HG02852 (cell line): ENCODE results near the gene ATXN1.
"Not testable (repeated sequence)": the region's sequence is repeated elsewhere in the genome, so short reads cannot be mapped to it uniquely, and the experiment has no call there.

Experiments
- ATAC-seq: cut with Tn5 transposase; IDR thresholded peaks from one replicate; pipeline ENCODE4 v1.9.1; 2021; ENCODE audit warnings: mild to moderate bottlenecking, moderate library complexity; ENCODE audit not compliant: unreplicated experiment

Gene ATXN1

DNA sequence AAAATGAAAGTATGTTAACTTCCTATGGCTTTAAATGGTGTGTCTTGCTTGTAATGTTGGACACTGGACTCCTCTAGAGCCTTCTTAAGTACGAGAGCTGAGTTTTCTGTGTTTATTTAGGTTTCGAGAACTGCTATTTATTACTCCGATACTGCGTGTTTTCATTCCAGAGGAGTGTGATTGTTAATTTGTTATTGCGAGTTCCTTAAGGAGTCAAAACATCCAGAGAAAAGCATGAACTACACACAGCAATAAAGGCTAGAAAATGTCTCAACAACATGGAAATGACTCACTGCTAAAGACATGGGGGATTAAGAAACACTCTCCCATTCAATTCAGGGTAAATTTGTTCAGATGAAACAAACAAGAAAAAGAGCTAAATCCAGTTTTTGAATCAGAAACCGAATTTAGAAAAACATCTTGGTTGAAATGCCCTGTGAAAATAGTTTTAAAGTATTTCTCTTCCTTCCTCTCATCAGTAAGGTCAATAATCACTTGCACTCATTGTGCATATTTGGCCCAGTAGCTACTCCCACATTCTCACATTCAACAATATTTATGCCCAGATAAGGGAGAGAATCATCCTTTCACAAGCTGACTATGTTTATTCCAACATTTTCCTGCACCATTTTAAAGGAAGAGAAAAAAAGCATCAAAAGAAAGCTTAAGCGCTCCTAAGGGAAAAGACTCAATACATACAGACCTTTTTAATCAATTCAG lies 36.0 kb downstream of the ATXN1 start:
- ATAC-seq, result no peak

DNA sequence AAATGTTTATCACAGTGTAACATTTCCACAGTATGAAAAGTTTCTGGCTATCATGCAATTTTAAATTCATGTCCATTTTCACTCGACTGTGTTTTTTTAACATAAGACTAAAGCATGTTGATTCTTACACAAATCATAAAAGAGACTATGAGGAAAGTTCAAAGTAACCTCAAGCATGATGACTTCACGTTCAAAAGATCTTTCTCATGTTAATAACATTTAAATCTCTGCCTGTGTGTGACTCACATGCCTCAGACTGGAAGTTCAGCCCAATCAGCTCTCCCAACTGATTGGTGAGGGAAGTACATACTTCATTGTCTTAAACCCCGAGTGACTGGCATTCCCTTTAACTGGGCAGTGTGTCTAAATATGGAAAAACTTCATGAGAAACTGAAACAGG lies 37.4 kb downstream of the ATXN1 start:
- no peak for ATAC-seq

DNA sequence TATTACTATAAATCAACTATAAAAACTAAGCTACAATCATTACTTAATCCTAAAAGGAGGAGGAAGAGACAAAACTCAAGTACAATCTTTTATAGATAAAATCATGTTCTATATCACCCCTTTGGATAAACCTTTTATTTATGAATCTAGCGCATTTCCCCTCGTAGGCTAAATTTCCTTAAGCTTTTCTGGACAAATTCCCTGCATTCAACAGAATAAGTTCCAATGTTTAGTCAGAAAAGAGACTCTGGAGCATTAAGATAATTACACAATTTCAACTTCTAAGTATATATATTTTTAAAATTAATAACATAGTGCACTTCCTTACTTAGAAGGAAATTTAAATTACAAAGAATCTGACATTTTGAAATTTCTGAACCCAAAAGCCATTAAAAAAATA lies 37.9 kb downstream of the ATXN1 start:
- no peak for ATAC-seq

DNA sequence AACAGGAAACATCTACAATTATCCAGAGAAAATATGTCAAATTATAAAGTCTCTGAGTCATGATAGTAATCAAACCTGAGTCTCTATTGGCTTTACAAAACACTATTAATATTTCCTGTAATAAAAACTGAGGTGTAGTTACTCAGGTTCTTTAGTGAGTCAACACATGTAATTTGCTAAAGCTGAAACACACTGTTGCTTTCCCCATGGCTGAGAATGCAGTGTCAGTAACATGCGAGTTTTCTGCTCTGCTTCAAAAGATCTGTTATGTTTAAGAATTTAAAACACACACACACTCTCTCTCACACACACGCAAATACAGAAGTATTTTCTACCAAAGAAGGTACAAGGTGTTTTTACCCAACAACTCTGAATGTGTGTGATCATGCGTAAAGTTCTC lies 38.6 kb downstream of the ATXN1 start:
- ATAC-seq, result no peak

DNA sequence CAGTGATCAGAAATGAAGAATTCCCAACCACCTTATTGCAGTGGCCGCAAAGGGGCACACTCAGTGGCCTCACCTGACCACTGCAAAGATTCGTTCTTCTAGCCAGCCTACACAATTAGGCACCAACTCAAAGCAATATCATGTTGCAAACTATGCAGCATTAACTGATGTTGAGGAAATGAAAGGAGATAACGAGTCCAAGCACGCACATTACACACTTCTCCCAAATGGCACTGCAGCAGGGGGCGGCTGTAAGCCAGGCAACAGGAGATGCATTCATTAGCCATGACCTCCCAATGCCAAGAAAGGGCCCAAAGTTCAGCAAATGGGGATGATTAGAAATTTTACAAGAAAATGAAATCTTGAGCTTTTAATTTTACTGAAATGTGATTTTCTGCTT lies 39.3 kb downstream of the ATXN1 start:
- ATAC-seq, result no peak

DNA sequence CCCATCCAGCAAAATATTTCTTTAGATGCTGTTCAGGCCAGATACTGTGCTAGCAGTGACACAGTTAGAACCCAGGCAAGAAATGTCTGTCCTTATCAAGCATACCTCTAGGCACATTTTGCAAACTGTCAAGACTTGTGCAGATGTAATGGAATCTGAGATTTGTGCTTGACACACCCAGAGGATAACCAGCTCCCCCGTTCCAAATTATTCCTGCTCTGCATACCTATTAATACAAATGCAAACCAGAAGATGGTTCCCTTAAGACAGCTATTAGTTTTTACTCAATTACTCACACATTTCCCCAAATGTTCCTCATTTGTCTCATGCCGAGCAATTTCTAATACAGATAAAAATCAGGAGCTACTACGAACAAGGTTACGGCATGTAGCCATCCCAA lies 40.4 kb downstream of the ATXN1 start:
- ATAC-seq, result no peak

DNA sequence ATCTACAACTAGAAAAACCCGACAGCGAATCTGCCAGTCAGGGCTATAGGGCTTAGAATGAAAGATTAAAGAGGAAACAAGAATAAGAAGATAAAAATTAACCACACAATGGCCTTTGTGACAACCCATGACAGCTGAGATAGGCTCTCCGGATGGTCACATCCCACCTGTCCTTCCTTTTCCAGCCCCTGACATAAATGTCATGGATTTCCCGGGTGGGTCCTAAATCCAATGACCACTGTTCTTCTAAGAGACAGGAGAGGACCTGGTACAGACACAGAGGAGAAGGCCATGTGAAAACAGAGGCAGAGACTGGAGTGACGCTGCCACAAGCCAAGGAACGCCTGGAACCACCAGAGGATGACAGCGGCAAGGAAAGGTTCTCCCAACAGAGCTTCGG lies 41.8 kb downstream of the ATXN1 start:
- ATAC-seq, result no peak

DNA sequence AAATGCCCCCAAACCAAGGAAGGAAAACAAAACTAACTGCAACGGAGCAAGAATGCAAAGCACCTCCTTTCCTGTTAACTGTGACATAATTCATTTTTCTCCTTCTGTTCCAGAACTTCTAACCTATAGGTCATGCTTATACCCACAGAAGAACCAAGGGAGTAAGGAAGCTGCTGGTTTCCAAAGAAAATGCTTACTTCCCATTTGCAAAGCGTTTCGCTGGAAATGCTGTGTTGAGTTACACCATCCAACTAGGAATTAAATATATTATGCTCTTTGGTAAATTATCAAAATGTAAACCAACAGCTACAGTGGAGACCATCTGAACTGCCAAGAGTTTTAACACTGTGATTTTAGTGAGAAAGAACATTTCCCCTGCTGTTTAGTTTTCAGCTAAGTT lies 42.9 kb downstream of the ATXN1 start:
- ATAC-seq, result no peak

DNA sequence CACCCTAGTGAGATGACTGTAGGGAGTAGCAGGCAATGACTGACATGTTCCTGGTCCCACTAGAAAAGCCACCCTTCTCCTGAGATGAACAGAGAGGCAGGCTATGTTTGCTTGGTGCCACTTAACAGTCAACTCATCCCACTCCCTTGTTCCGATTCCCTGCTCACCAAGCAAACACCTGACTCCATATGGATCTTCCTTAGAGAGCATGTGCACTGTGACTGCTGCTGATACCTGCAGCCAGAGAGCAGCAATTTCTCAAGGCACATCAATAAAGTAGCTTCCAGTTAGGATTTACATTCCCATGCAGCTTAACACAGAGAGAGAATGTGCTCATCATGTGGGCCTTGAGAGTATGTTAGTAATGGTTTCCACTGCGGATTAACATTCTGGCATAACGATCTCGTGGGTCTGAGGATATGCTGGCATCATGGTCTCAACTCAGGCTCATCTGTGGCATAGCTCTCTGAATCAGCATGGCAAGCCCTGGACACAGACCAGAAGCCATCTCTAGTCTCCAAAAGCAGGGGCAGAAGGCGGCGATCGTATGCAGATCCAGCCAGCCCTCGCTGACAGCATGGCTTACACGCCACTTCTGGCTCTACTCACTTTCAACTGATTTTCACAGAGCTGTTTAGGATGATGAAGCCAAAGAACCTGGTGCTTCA lies 43.9 kb downstream of the ATXN1 start:
- no peak for ATAC-seq

DNA sequence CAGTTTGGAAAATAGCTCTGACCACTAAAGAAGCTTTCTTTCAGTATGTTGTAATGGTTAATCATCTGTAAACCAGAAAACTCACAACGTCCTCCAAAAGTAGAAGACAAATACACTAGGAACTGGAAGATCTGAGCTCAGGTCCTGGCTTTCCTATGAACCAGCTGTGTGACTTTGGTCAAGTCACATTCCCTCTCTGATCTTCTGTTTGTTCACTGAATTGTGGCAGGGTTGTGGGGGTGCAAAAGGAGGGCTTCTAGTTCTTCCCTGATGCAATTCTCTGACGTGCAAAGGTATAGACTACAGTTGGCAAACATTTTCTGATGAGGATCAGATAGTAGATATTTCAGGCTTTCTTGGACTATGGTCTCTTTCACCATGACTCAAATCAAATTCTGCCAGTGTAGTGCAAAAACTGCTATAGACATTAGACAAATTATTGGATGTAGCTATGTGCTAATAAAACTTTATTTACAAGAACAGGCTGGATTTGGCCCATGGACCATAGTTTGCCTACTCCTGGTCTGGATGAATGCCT lies 44.9 kb downstream of the ATXN1 start:
- ATAC-seq, result no peak

DNA sequence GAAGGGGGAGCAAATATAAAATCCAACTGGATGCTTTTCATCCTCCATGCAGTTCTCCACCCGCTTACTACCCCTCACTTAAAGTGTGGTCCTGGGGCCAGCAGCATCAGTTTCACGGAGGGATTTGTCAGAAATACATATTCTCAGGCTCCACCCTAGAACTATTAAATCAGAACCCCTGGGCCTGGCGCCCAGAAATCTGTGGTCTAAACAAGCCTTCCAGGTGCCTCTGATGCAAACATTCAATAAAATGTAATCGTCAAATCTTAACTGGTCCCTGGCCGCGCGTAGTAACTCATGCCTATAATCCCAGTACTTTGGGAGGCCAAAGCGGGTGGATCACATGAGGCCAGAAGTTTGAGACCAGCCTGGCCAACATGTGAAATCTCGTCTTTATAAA lies 47.7 kb downstream of the ATXN1 start:
- ATAC-seq, result no peak

DNA sequence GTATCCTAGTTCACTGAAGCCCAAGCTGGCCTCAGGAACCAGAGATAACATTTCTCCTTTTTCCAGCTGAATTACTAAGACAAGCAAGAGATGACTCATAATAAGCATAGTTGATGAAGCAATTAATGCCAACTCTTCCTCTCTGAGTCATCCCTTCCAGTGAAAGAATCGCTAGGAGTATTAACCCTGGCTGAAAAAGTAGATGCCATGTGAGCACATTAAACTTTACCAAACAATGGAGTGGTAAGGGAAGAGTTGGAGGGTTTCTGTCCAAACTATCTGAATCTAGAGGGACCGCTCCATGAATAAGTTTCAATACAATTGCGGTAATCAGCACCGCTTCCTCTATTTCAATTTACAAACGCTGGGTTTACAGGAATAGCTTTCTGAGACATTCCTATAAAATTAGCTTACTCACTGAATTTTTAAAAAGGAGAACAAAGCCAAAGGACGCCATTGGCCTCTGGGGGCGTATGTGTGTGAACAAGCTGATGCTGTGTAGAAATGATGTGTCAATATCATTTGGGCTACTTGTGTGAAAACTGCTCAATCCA lies 48.3 kb downstream of the ATXN1 start:
- peak; percentile 38 for ATAC-seq

DNA sequence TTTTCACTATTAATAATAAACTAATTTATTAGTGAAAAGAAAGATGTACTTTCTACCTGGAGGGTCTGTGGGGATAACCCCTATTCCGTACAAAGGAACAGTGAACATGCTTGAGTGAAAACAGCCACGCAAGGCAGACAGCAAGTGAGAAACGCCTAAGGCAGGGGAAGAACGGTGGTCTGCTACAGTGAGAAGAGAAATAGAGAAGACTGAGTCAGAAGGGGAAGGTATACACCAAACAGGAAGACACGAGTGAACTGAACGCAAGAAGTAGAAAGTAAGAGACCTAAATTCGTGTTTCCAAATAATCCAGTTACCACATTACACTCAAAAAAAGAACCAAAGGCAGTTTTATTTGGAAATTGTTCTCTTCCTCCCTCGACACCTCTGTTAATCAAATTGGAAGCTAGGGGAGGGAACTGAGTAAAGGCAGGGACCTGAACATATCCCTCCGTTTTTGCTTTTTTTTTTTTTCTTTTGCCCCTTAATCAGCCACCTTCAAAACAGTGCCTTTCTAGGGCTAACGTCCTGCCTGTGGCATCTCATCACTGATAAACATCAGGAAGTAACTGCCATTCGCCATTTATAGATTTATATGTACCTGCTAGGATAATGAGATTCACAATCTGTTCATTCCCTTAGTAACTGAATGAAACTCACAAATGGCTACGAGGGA lies 48.9 kb downstream of the ATXN1 start:
- peak; percentile 80 for ATAC-seq

DNA sequence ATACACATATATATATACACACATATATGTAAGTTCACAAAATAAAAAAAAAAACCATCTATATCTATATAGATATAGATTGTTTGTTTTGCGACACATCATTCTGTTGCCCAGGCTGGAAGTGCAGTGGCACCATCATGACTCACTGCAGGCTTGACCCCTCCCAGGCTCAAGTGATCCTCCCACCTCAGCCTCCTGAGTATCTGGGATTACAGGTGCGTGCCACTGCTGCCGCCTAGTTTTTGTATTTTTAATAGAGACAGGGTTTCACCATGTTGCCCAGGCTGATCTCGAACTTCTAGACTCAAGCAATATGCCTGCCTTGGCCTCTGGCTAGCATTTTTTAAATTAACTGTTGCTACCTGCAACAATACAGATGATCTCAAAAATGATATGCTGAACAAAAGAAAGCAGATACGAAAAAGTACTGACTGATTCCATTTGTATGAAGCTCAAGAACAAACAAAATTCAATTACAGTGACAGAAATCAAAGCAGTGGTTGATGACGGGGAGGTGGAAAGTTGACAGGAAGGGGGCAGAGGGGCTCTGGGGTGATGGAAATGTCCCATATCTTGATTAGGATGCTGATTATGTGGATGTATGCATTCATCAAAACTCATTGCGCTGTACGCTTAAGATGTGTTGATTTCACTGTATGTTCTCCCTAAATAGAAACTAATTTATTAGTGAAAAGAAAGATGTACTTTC lies 49.6 kb downstream of the ATXN1 start:
- peak; percentile 12 for ATAC-seq

DNA sequence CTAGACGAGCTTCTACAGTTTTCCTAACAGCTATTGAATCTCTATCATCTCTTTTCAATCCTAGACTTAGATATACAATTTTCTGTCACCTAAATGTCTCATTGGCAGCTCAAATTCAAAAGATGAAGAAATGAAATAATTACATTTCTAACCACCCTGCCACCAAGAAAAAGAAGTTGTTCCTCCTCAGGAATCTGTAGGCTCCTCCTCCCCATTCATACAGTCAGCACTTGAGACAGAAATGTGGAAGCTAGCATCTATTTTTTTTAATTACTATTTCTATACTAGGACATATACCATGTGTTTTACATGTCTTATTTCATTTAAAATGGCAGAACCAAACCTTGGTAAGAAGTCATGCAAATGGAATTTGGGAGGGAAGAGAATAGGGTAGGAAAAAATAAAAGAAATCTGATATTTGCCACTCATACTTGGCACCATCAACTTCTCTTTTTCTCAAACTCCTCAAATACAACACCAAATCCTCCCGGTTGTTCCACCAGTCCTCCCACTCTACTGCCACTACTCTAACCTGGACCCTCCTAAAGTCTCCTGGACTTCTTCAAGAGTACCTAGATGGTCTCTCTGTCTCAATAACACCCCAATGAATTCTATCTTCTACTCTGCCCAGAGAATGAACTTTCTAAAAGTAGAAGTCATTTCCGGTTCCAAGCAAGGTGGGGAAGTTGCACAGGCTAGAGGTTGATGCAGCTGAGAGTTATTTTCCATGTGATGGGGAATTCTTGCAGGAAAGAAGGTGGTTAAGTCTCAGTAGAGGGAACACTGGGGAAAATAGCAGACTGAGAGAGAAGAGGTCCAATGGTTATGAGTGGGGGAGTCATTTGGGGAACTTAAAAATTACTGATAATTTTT lies 54.1 kb downstream of the ATXN1 start:
- peak; percentile 49 for ATAC-seq

DNA sequence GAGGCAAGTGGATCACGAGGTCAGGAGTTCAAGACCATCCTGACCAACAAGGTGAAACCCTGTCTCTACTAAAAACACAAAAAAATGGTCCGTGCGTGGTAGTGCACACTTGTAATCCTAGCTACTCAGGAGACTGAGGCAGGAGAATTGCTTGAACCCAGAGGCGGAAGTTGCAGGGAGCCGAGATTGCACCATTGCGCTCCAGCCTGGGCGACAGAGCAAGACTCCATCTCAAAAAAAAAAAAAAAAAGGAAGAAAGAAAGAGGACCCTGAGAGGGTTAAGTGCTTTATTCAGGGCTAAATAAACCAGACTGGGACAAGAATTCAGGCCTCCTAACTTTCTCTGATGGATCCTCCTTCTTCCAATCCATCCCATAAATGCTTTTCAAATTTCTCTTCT lies 54.8 kb downstream of the ATXN1 start:
- not testable (repeated sequence) for ATAC-seq

DNA sequence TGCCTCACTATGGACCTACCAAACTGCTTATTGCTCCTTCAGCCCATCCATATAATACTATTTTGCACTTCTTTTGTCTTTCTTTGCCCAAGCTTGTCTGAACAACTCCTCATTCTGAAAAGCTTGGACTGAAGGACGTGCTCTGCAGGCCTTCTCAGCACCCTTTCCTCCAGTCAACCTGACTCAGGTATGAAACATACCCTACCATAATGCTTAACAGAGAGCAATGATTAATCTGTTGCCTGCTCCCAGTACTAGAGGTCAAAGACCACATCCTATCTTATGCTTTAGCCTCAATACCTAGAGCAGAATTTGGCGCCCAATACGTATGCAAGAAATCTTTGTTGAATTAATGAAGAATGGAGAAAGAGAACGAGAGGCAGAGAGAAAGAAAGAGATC lies 55.2 kb downstream of the ATXN1 start:
- no peak for ATAC-seq

DNA sequence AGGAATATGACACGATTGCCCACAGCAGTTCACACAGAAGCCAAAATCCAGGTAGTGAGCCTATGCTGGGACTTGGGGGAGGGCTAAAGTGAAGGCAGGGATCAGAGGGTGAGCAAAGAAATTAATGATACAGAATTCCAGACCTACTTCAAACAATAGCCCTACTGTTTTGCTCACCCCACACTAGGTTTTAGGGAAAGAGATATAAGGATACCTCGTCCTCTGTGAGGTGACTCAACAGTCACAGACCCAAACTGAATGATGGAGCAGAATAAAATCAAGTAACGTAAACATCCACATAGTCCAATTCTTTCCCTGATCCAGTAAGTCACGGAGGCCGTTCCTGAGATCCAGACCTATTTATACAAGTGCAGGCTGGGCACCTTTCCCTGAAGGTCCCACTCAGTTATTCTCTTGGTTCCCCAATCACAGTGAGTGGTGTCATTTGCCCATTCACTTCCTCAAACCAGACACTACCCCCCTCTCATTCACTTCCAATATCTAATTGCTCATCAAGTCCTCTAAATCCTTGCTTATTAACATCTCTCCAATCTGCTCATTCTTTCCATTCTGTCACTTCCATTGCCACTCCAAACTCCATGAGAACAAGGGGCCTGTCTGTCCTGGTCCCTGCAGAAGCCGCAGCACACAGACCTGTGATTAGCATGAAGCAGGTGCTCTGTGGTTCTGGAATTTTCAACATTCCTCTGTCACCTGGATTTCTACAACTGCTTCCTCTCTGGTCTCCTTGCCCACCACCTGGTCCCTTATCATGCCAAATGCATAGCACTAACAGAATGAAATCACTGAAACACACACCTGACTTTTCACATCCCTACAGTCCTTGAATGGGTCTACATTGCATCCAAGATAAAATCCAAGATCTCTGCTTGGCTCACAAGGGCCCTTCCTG lies 55.9 kb downstream of the ATXN1 start:
- ATAC-seq, result no peak
